MM.1S (cell line): ENCODE measurements around the gene XRCC4.

Experiments
- CTCF ChIP-seq: fragments of 300-600 bp; sonication (generic); IDR thresholded peaks from 2 replicates; pipeline ENCODE4 v1.5.1; 2016; ENCODE audit warnings: antibody characterized with exemption, low read length, mixed read lengths
- EZH2 ChIP-seq: fragments of 300-600 bp; sonication (generic); optimal IDR thresholded peaks from 2 replicates; pipeline ENCODE3; 2017; ENCODE audit warnings: low read depth, mild to moderate bottlenecking, antibody characterized with exemption, low read length, mixed read lengths
- EZH2phosphoT487 ChIP-seq: fragments of 300-600 bp; sonication (generic); IDR thresholded peaks from 2 replicates; pipeline ENCODE4 v1.6.1; 2018; ENCODE audit warnings: antibody characterized with exemption, low read length

GRCh38 chr5:83285661-83286398, 208.5 kb downstream of the XRCC4 start:
- TF ChIP-seq CTCF (no peak), EZH2 (no peak), EZH2phosphoT487 (no peak)
